GM18499 (cell line): ENCODE measurements around the gene RPS26.
"Not testable (repeated sequence)": the region's sequence is repeated elsewhere in the genome, so short reads cannot be mapped to it uniquely, and the experiment has no call there.

Experiments used
- ATAC-seq: cut with Tn5 transposase; IDR thresholded peaks from one replicate; pipeline ENCODE4 v1.9.1; 2021; ENCODE audit warnings: moderate number of reproducible peaks; ENCODE audit not compliant: insufficient read depth, unreplicated experiment

RPS26 gene

DNA sequence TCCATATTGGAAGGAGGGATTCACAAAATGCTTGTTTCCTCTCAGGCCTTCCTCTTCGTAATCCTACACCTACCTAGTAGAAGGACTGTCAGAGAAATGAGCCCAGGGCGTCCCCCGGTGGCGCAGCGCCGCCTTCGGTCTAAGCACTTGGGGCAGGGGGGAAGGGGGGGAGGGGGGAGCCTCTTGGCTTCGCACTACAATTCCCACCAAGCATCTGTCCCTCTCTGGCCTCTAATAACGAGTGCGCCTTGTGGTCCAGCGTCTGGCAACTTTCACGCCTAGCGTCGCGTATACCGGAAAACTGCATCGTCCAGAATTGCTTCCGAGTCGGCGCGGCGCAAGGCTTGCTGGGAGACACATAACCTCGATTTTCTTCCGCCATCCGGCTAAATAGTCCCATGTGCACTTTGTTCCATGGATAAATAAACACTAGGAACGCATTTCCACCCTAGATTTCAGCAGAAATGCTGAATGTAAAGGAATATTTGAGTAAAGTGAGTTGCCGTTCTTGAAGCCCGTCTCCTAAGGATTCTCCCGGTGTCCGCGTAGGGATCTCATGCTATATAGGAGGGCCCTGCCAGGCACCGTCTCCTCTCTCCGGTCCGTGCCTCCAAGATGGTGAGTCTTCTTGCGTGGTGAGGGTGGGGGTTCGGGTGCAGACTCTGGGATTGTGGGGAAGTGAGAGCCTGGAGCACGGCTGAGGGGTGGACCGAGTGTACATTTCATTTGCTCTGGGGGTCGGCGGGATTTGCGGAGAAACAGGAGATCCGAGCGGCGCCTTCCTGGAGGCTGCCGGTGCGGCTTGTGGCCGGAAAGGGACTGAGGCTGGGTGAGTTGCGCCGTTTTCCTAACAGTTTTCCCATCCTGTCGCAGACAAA lies at the start of gene RPS26:
RPS26 (plus strand) TSS at position 367 of the 878 bp plus-strand sequence; CDS start at position 616, 249 bp downstream.
- ATAC-seq, result peak; percentile 91

DNA sequence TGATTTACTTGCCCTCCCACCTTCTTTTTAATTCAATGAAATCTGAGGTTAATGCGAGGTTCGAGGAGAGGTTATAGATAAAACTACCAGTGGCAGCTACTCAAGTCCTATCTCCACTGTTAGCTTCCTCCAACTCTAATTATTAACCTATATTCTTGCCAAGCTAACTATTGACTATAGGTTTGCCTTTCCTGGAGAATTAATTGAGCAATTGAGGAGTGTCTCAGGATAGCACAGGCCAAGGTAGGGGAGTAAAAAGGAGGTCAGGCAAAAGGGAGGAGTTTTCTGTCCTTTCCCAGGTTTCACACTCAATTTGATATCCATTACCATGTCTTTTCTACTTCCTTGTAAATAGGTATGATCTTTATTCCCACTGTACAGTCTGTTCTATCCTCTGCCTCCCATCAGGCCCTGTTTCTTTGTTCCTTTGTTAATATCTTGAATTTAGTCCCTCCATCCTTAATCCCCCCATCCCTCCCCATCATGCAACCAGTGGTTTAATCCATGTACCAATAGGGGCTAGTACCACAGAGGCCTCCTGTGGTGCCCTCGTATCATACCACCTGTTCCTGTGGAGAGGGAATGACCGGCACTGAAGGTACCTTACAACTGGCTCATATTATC lies 48.4 kb upstream of the RPS26 start:
- no peak for ATAC-seq

- ATAC-seq, result no peak
Observed at GRCh38 chr12:55995366-55995765, 46.4 kb upstream of the RPS26 start.

- ATAC-seq, result no peak
Observed at GRCh38 chr12:55996201-55996714, 45.5 kb upstream of the RPS26 start.

GRCh38 chr12:55996715-55997534 lies 44.8 kb upstream of the RPS26 start, which contains the start of gene SUOX:
SUOX (plus strand) TSS chr12:55997276; CDS start chr12:56002222, 4,946 bp downstream.
- ATAC-seq, result peak; percentile 89

GRCh38 chr12:55997535-55997859 lies 44.2 kb upstream of the RPS26 start:
- no peak for ATAC-seq

DNA sequence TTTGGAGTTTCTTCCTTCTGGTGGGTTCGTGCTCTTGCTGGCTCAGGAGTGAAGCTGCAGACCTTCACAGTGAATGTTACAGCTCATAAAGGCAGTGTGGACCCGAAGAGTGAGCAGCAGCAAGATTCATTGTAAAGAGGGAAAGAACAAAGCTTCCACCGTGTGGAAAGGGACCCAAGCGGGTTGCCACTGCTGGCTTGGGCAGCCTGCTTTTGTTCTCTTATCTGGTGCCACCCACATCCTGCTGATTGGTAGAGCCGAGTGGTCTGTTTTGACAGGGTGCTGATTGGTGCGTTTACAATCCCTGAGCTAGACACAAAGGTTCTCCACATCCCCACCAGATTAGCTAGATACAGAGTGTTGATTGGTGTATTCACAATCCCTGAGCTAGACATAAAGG lies 42.2 kb upstream of the RPS26 start:
- not testable (repeated sequence) for ATAC-seq

GRCh38 chr12:55999999-56000540 lies 41.6 kb upstream of the RPS26 start:
- not testable (repeated sequence) for ATAC-seq

GRCh38 chr12:56001487-56002100 lies 40.1 kb upstream of the RPS26 start:
- no peak for ATAC-seq

DNA sequence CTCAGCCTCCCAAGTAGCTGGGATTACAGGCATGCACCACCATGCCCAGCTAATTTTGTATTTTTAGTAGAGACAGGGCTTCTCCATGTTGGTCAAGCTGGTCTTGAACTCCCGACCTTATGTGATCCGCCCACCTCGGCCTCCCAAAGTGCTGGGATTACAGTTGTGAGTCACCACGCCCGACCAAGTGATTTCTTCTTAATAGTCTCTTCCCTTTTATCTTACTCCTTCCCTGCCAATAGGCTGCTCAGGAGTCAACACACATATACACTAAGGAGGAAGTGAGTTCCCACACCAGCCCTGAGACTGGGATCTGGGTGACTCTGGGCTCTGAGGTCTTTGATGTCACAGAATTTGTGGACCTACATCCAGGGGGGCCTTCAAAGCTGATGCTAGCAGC lies 38.3 kb upstream of the RPS26 start:
- ATAC-seq, result not testable (repeated sequence)

DNA sequence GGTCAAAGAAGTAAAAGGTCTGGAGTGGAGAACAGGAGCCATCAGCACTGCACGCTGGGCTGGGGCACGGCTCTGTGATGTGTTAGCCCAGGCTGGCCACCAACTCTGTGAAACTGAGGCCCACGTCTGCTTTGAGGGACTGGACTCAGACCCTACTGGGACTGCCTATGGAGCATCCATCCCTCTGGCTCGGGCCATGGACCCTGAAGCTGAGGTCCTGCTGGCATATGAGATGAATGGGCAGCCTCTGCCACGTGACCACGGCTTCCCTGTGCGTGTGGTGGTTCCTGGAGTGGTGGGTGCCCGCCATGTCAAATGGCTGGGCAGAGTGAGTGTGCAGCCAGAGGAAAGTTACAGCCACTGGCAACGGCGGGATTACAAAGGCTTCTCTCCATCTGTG lies 37.5 kb upstream of the RPS26 start:
- no peak for ATAC-seq

- ATAC-seq, result no peak
Observed at GRCh38 chr12:56007564-56008559, 33.9 kb upstream of the RPS26 start.

GRCh38 chr12:56010111-56010570 lies 31.6 kb upstream of the RPS26 start:
- ATAC-seq, result no peak

DNA sequence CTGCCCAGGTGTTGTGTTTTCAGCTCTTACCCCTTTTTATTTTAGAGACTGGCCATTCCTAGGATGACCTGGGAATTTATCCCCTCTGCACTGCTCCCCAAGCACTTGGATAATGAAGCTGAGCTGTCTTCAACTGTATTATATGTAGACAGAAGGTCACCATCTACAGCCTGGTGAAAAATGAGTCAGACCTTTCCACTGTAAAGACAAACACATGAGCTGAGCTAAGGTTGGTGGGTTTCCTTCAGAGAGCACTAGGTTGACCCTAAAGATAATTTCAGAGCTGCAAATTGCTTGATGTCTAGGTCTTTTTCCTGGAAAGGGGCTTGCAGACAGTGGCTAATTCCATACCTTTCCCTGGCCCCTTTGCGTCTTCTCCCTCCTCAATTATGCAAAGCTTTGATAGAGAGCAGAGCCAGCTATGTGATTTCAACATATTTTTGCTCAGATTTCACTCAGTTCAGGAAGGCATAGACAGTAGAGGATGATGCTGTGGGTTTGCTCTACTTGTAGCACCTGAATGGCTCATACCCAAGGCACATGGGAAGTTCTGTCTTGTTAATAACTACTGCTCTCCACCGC lies 30.1 kb upstream of the RPS26 start:
- ATAC-seq, result no peak

GRCh38 chr12:56013482-56013881 lies 28.2 kb upstream of the RPS26 start:
- no peak for ATAC-seq

- no peak for ATAC-seq
Observed at GRCh38 chr12:56014205-56014604, 27.5 kb upstream of the RPS26 start.

DNA sequence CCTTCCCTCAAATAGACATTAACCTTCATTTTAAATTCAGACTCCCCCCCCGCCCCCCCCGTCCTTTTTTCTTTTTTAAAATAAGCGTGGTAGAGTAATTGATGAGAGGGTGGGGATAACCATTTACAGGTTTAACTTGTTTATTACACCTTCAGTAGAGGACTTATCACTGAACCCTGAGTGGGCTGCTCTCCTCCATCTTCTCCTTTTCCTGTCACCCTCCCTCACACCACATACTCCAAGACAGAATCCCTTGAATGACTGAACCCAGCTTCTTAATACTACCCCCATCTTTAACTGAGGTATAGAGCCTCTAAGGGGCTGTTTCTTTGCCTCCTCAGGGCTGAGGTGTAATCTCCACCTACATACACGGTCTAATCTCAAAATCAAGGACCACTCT lies 24.5 kb upstream of the RPS26 start:
- ATAC-seq, result no peak

- no peak for ATAC-seq
Observed at GRCh38 chr12:56018356-56018755, 23.4 kb upstream of the RPS26 start.
